DLD1 (cell line): ENCODE data around the gene TM7SF2.

ENCODE experiments used
- in situ Hi-C: cut with HindIII; loops from 2 replicates; pipeline ENCODE4 v1.10.0; 2017; ENCODE audit warnings: low sequenced_read_pairs

TM7SF2 gene

DNA sequence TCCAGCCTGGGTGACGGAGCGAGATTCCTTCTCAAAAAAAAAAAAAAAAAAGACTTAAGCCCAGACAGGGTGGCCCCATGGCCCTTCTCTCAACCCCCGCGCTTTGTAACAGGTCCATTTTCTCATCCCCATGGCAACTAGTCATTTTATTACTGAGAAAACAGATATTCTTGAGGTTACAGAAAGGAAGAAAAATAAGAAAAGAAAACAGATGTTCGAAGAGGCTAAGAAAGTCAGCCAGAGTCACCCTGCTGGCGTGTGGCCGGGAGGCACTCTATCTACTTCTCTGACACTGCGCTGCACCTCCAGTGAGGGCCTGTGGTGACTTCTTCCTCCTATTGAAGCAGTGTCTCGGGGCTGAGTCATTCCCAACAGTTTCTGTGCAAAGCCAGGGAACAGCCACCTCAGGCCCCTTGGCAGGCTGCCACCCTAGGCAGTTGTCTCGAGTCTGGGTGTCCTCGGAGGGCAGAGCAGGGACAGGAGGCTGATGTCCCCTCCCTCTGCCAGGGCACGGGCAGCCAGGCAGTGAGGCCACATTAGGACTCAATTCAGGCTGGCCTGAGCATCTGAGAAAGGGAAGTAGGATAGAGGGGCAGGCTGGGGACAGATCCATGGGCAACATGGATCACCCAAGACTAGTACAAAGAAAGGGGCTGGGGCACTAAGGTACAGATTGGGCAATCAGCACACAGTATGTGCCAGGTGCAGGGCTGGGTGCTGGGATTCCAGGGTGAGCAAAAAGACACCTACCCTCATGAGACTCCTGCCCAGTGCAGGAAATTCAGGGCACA lies 39.0 kb downstream of the TM7SF2 start:
- in situ Hi-C loops = no loop called here

- in situ Hi-C loops = no loop called here
Measured at GRCh38 chr11:65151331-65151899, 39.7 kb downstream of the TM7SF2 start.

GRCh38 chr11:65152122-65152521 lies 40.5 kb downstream of the TM7SF2 start:
- in situ Hi-C loops = no loop called here

DNA sequence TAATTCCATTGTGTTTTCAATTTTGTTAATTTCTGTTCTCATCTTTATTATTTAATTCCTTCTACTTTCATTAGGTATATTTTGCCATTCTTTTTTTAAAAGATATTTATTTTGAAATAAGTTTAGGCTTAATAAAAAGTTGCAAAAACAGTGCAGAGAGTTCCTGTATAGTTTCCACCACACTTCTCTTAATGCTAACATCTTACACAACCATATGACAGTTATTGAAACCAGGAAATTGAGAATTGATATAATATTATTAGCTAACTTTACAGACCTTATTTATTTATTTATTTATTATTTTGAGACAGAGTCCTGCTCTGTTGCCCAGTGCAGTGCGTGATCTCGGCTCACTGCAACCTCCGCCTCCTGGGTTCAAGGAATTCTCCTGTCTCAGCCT lies 44.6 kb downstream of the TM7SF2 start:
- in situ Hi-C loops = no loop called here

GRCh38 chr11:65156926-65157325 lies 45.3 kb downstream of the TM7SF2 start:
- in situ Hi-C loops = no loop called here

- in situ Hi-C loops = no loop called here
Measured at GRCh38 chr11:65157336-65157735, 45.7 kb downstream of the TM7SF2 start.

DNA sequence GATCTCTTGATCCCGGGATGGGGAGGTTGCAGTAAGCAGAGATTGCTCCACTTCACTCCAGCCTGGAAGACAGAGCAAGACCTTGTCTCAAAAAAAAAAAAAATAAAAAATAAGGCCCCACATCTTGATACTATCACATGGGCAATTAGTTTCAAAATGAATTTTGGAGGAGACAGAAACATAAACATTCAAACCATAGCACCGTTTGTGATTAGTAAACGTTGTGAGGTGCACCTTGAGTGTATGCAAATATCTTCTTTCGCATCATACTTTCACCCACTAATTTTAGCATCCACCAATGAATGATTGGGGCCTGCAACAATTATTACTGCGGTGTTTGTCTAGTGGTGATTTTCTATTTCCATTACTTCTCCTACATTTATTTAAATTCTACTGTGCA lies 47.3 kb downstream of the TM7SF2 start:
- in situ Hi-C loops = no loop called here

DNA sequence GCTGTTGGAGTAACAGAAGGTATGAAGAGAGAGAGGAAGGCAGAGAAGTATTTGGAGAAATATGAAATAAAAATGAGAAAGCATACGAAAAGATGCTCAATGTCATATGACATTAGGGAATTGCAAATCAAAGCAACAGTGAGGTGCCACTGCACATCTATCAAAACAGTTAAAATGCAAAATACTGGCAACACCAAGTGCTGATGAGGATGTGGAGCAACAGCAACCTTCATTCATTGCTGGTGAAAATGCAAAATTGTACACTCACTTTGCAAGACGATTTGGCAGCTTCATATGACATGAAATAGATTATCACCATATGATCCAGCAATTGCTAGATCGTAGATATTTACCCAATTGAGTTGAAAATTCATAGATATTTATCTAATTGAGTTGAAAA lies 49.0 kb downstream of the TM7SF2 start:
- in situ Hi-C loops = no loop called here

DNA sequence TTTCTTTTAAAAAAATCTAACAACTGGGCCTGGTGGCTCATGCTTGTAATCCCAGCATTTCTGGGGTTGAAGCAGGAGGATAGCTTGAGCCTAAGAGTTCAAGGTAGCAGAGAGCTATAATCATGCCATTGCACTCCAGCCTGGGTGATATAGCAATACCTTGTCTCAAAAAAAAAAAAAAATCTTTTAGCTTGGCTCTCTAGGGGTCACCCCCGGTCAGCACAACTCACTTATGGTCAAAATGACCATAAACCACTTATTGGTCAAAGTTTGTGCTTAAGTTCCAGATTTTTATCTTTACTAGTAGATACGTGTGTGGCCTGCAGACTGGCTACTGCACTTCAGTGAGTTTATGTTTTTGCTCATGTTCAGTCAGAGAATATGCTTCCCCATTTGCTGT lies 52.0 kb downstream of the TM7SF2 start:
- in situ Hi-C loops = no loop called here
